ENCODE data around the gene UGT2B7. TPM values are rescaled to one million over a fixed set of nuclear protein-coding genes. Genes with fewer than 3 reads are reported as not detected.
"Not testable (repeated sequence)": the region's sequence is repeated elsewhere in the genome, so short reads cannot be mapped to it uniquely, and the experiment has no call there.

UGT2B7 gene
- total RNA-seq (not detected), polyA plus RNA-seq (1 to 10 TPM in 1 of 2 donors, not detected in 1; 5.8 TPM)
- long read RNA-seq, donor 1: 0 reads
- long read RNA-seq, donor 2: 0 reads

DNA sequence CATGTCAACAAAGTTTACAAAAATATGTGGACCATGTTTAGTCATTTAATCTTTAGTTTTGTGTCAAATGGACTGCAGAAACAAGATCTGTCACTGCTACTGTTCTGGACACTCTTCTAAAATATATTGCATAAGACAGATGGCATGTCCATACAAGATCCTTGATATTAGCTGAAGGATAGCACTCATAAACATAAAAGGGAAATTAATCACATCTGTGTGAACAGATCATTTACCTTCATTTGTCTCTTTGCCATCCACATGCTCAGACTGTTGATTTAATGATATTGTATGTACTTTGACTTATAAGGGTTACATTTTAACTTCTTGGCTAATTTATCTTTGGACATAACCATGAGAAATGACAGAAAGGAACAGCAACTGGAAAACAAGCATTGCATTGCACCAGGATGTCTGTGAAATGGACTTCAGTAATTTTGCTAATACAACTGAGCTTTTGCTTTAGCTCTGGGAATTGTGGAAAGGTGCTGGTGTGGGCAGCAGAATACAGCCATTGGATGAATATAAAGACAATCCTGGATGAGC lies at the start of gene UGT2B7:
Gene UGT2B7, plus strand, starts transcription at position 364 of the 546 bp plus-strand sequence. Its CDS starts 47 bp downstream, at position 411.
- Histone ChIP-seq H3K27ac (ENCODE audit: low read depth in 1 of 2, low read length in 2 of 2) (no peak within 1 kb of the TSS), H3K4me3 (ENCODE audit: low read length in 2 of 2) (no peak within 1 kb of the TSS), H3K27me3 (ENCODE audit: control insufficient read depth in 1 of 2, insufficient read depth in 2 of 2, low read length in 1 of 2) (no peaks in the 10 kb centered on the region), H3K9me3 (ENCODE audit: control insufficient read depth, low read length) (no peaks in the 10 kb centered on the region), H3K36me3 (ENCODE audit: control insufficient read depth in 1 of 2, insufficient read depth in 2 of 2, low read length in 1 of 2) (no peaks in the 10 kb centered on the region), H3K4me1 (ENCODE audit: control insufficient read depth in 1 of 2, insufficient read depth in 2 of 2, low read length in 2 of 2) (no peaks in the 10 kb centered on the region)
- DNase-seq: no peak
- intact Hi-C loops (cut with DNase I): no loop called here
- no peak for ATAC-seq (ENCODE audit: low FRiP score)

GRCh38 chr4:69049860-69050259 lies 46.4 kb upstream of the UGT2B7 start:
- Histone ChIP-seq H3K4me3 (ENCODE audit: low read length in 2 of 2) (no peak overlapping the region), H3K27ac (ENCODE audit: low read depth in 1 of 2, low read length in 2 of 2) (no peak overlapping the region), H3K4me1 (ENCODE audit: control insufficient read depth in 1 of 2, insufficient read depth in 2 of 2, low read length in 2 of 2) (no peaks in the 10 kb centered on the region), H3K9me3 (ENCODE audit: control insufficient read depth, low read length) (no peaks in the 10 kb centered on the region), H3K27me3 (ENCODE audit: control insufficient read depth in 1 of 2, insufficient read depth in 2 of 2, low read length in 1 of 2) (no peaks in the 10 kb centered on the region), H3K36me3 (ENCODE audit: control insufficient read depth in 1 of 2, insufficient read depth in 2 of 2, low read length in 1 of 2) (no peaks in the 10 kb centered on the region)
- no peak for ATAC-seq (ENCODE audit: low FRiP score)
- DNase-seq: no peak
- intact Hi-C loops (cut with DNase I): no loop called here

GRCh38 chr4:69050853-69051575 lies 45.3 kb upstream of the UGT2B7 start:
- H3K27ac ChIP-seq (ENCODE audit: low read depth in 1 of 2, low read length in 2 of 2); DNase-seq; intact Hi-C loops (cut with DNase I); H3K9me3 ChIP-seq (ENCODE audit: control insufficient read depth, low read length); ATAC-seq (ENCODE audit: low FRiP score); H3K4me3 ChIP-seq (ENCODE audit: low read length in 2 of 2); H3K27me3 ChIP-seq (ENCODE audit: control insufficient read depth in 1 of 2, insufficient read depth in 2 of 2, low read length in 1 of 2); H3K4me1 ChIP-seq (ENCODE audit: control insufficient read depth in 1 of 2, insufficient read depth in 2 of 2, low read length in 2 of 2); H3K36me3 ChIP-seq (ENCODE audit: control insufficient read depth in 1 of 2, insufficient read depth in 2 of 2, low read length in 1 of 2): not testable (repeated sequence)
- 60 to 66% methylated on average over 12 of the region's 12 CpGs for WGBS, 2 donors

- intact Hi-C loops (cut with DNase I): no loop called here
- Histone ChIP-seq H3K27me3 (ENCODE audit: control insufficient read depth in 1 of 2, insufficient read depth in 2 of 2, low read length in 1 of 2) (no peaks in the 10 kb centered on the region), H3K4me3 (ENCODE audit: low read length in 2 of 2) (no peak overlapping the region), H3K36me3 (ENCODE audit: control insufficient read depth in 1 of 2, insufficient read depth in 2 of 2, low read length in 1 of 2) (no peaks in the 10 kb centered on the region), H3K9me3 (ENCODE audit: control insufficient read depth, low read length) (no peaks in the 10 kb centered on the region), H3K27ac (ENCODE audit: low read depth in 1 of 2, low read length in 2 of 2) (no peak overlapping the region), H3K4me1 (ENCODE audit: control insufficient read depth in 1 of 2, insufficient read depth in 2 of 2, low read length in 2 of 2) (no peaks in the 10 kb centered on the region)
- no peak for DNase-seq
- no peak for ATAC-seq (ENCODE audit: low FRiP score)
- WGBS, 2 donors: 95 to 97% methylated on average over 4 of the region's 4 CpGs
These were observed 44.7 kb upstream of the UGT2B7 start for GRCh38 chr4:69051576-69051943.

DNA sequence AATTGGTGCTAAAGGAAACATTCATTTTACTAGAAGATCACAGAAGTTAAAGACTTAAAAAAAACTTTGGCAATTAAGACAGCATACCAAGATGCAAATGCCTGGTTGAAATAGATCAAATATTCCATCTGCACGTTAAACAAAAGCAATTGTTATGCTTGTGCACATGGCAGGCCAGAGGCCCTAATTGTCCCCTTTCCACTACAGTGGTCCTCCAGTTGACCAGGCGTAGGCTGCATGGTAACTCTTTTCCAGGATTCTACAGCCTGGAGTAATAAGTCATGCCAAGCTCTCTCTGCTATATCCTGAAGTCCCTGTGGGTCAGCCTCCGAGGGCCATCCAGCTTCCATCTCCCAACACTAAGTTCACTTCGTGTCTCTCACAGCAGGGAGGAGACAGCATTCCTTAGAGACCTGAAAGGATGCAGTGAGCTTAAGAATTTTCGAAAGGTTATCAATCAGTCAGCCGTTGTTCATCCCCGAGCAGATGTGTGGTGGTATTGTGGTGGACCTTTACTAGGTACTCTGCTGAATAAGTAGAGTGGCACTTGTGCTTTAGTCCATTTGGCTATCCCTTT lies 42.9 kb upstream of the UGT2B7 start:
- H3K4me3 ChIP-seq (ENCODE audit: low read length in 2 of 2); H3K4me1 ChIP-seq (ENCODE audit: control insufficient read depth in 1 of 2, insufficient read depth in 2 of 2, low read length in 2 of 2); H3K9me3 ChIP-seq (ENCODE audit: control insufficient read depth, low read length); H3K36me3 ChIP-seq (ENCODE audit: control insufficient read depth in 1 of 2, insufficient read depth in 2 of 2, low read length in 1 of 2); H3K27me3 ChIP-seq (ENCODE audit: control insufficient read depth in 1 of 2, insufficient read depth in 2 of 2, low read length in 1 of 2); H3K27ac ChIP-seq (ENCODE audit: low read depth in 1 of 2, low read length in 2 of 2); DNase-seq; ATAC-seq (ENCODE audit: low FRiP score); intact Hi-C loops (cut with DNase I): not testable (repeated sequence)
- 84% methylated on average over 7 of the region's 7 CpGs for WGBS, 2 donors

- not testable (repeated sequence) for ATAC-seq (ENCODE audit: low FRiP score)
These were observed 42.2 kb upstream of the UGT2B7 start for GRCh38 chr4:69054033-69054432.

DNA sequence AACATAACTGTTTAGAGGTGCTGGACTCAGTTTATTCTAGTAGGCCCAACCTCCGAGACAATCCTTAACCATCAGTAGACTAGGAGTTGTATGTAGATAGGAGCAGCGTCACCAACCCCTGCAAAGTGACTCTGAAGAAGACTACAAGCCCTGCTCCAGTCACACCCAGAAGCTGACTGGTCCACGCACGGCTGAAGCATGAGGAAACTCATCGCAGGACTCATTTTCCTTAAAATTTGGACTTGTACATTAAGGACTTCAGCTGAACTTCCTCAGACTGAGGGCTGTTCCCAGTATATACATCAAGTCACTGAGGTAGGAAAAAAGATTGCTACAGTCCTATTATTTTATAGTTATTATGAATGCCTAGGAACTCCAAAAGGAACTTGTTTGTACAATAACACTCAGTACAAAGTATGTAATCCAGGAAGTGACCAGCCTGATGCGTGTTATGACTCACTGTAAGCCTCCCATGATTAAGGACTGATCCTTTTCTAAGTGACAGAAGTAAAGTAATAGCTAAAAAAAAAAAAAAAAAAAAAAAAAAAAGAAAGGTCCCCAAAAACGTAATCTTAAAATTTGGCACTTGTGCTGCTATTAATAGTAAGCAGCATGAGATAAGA lies 41.6 kb upstream of the UGT2B7 start:
- Histone ChIP-seq H3K4me3 (ENCODE audit: low read length in 2 of 2) (no peak overlapping the region), H3K36me3 (ENCODE audit: control insufficient read depth in 1 of 2, insufficient read depth in 2 of 2, low read length in 1 of 2) (no peaks in the 10 kb centered on the region), H3K27ac (ENCODE audit: low read depth in 1 of 2, low read length in 2 of 2) (no peak overlapping the region), H3K4me1 (ENCODE audit: control insufficient read depth in 1 of 2, insufficient read depth in 2 of 2, low read length in 2 of 2) (no peaks in the 10 kb centered on the region), H3K9me3 (ENCODE audit: control insufficient read depth, low read length) (no peaks in the 10 kb centered on the region), H3K27me3 (ENCODE audit: control insufficient read depth in 1 of 2, insufficient read depth in 2 of 2, low read length in 1 of 2) (no peaks in the 10 kb centered on the region)
- DNase-seq (no peak), ATAC-seq (ENCODE audit: low FRiP score) (no peak)
- WGBS, 2 donors: 73 to 74% methylated on average over 7 of the region's 7 CpGs
- intact Hi-C loops (cut with DNase I): no loop called here

More at GRCh38 chr4:69054033-69054432, 42.2 kb upstream of the UGT2B7 start:
- H3K4me3 ChIP-seq (ENCODE audit: low read length in 2 of 2); DNase-seq; H3K36me3 ChIP-seq (ENCODE audit: control insufficient read depth in 1 of 2, insufficient read depth in 2 of 2, low read length in 1 of 2); intact Hi-C loops (cut with DNase I); H3K9me3 ChIP-seq (ENCODE audit: control insufficient read depth, low read length); H3K27me3 ChIP-seq (ENCODE audit: control insufficient read depth in 1 of 2, insufficient read depth in 2 of 2, low read length in 1 of 2); H3K27ac ChIP-seq (ENCODE audit: low read depth in 1 of 2, low read length in 2 of 2); H3K4me1 ChIP-seq (ENCODE audit: control insufficient read depth in 1 of 2, insufficient read depth in 2 of 2, low read length in 2 of 2): not testable (repeated sequence)
- WGBS, 2 donors: 75 to 78% methylated on average over 1 of the region's 1 CpG

GRCh38 chr4:69056150-69056549 lies 40.1 kb upstream of the UGT2B7 start:
- Histone ChIP-seq H3K9me3 (ENCODE audit: control insufficient read depth, low read length) (no peaks in the 10 kb centered on the region), H3K4me1 (ENCODE audit: control insufficient read depth in 1 of 2, insufficient read depth in 2 of 2, low read length in 2 of 2) (no peaks in the 10 kb centered on the region), H3K27ac (ENCODE audit: low read depth in 1 of 2, low read length in 2 of 2) (no peak overlapping the region), H3K27me3 (ENCODE audit: control insufficient read depth in 1 of 2, insufficient read depth in 2 of 2, low read length in 1 of 2) (no peaks in the 10 kb centered on the region), H3K36me3 (ENCODE audit: control insufficient read depth in 1 of 2, insufficient read depth in 2 of 2, low read length in 1 of 2) (no peaks in the 10 kb centered on the region), H3K4me3 (ENCODE audit: low read length in 2 of 2) (no peak overlapping the region)
- no peak for DNase-seq
- WGBS, 2 donors: 94 to 97% methylated on average over 6 of the region's 6 CpGs
- no peak for ATAC-seq (ENCODE audit: low FRiP score)
- intact Hi-C loops (cut with DNase I): no loop called here
